Neural cell (in vitro differentiated cells): ENCODE data around the gene CFAP20DC. TPM values are rescaled to one million over a fixed set of nuclear protein-coding genes. Genes with fewer than 3 reads are reported as not detected.

Source experiments
- H2AFZ ChIP-seq: fragments of 200-600, 300-800 bp; sonication (generic), shearing (Covaris generic); 2 replicates; pipeline ENCODE4 v1.6.0; 2014; ENCODE audit warnings: low read depth, mild to moderate bottlenecking, antibody characterized with exemption, low read length, moderate library complexity
- H3F3A ChIP-seq: fragments of 200-600 bp; shearing (Covaris generic); 2 replicates; pipeline ENCODE4 v1.6.1; 2016; ENCODE audit warnings: mild to moderate bottlenecking, moderate library complexity, mixed read lengths, antibody characterized with exemption, low read length; ENCODE audit not compliant: insufficient read depth, poor library complexity, severe bottlenecking
- H3K27ac ChIP-seq: fragments of 200-600, 300-800 bp; sonication (generic), shearing (Covaris generic); 2 replicates; pipeline ENCODE4 v1.5.1; 2014; ENCODE audit warnings: mild to moderate bottlenecking, low read length, moderate library complexity
- H3K27me3 ChIP-seq: fragments of 300-800, 200-600 bp; sonication (generic), shearing (Covaris generic); 2 replicates; pipeline ENCODE4 v1.6.0; 2014; ENCODE audit warnings: mild to moderate bottlenecking, low read depth, low read length, moderate library complexity; ENCODE audit not compliant: insufficient read depth
- H3K36me3 ChIP-seq: fragments of 300-800, 200-600 bp; sonication (generic), shearing (Covaris generic); 2 replicates; pipeline ENCODE4 v1.5.1; 2014; ENCODE audit warnings: mild to moderate bottlenecking, antibody characterized with exemption, low read length, moderate library complexity; ENCODE audit not compliant: insufficient read depth
- H3K4me2 ChIP-seq: fragments of 300-800, 200-600 bp; sonication (generic), shearing (Covaris generic); 2 replicates; pipeline ENCODE4 v1.6.0; 2014; ENCODE audit warnings: mild to moderate bottlenecking, low read length
- H3K4me3 ChIP-seq: fragments of 300-800, 200-600 bp; sonication (generic), shearing (Covaris generic); 2 replicates; pipeline ENCODE4 v1.5.1; 2014; ENCODE audit warnings: mild to moderate bottlenecking, low read length, moderate library complexity
- H3K79me2 ChIP-seq: fragments of 200-600 bp; shearing (Covaris generic); replicated peaks from 2 replicates; pipeline ENCODE4 v1.6.0; 2014; ENCODE audit warnings: mild to moderate bottlenecking, low read length, moderate library complexity; ENCODE audit not compliant: insufficient read depth
- H3K9ac ChIP-seq: fragments of 300-800, 200-600 bp; sonication (generic), shearing (Covaris generic); 2 replicates; pipeline ENCODE4 v1.6.1; 2016; ENCODE audit warnings: mild to moderate bottlenecking, low read length, mixed read lengths
- H3K9me2 ChIP-seq: fragments of 200-600 bp; shearing (Covaris generic); 2 replicates; pipeline ENCODE4 v1.6.1; 2016; ENCODE audit warnings: mild to moderate bottlenecking, low read length, mixed read lengths; ENCODE audit not compliant: insufficient read depth
- H3K9me3 ChIP-seq: fragments of 200-600, 300-800 bp; sonication (generic), shearing (Covaris generic); 2 replicates; pipeline ENCODE4 v1.6.1; 2016; ENCODE audit warnings: mild to moderate bottlenecking, mixed run types, low read length, moderate library complexity, mixed read lengths
- H4K20me1 ChIP-seq: fragments of 200-600 bp; shearing (Covaris generic); 2 replicates; pipeline ENCODE4 v1.6.1; 2016; ENCODE audit warnings: mild to moderate bottlenecking, mixed run types; ENCODE audit not compliant: insufficient read depth
- CTCF ChIP-seq: fragments of 450-650 bp; IDR thresholded peaks from 2 replicates; pipeline ENCODE4 v1.5.1; 2014; ENCODE audit warnings: antibody characterized with exemption, mild to moderate bottlenecking, moderate library complexity; ENCODE audit not compliant: poor library complexity, severe bottlenecking
- EP300 ChIP-seq: fragments of 450-650 bp; conservative IDR thresholded peaks from 2 replicates; pipeline ENCODE4 v1.6.1; 2014; ENCODE audit warnings: antibody characterized with exemption, mild to moderate bottlenecking, moderate library complexity; ENCODE audit not compliant: poor library complexity, severe bottlenecking
- EZH2 ChIP-seq: fragments of 200-600, 300-800 bp; shearing (Covaris generic), sonication (generic); IDR thresholded peaks from 2 replicates; pipeline ENCODE4 v1.6.1; 2014; ENCODE audit warnings: antibody characterized with exemption, low read length, borderline replicate concordance, mild to moderate bottlenecking; ENCODE audit not compliant: insufficient read depth, poor library complexity, severe bottlenecking
- MXI1 ChIP-seq: fragments of 450-650 bp; conservative IDR thresholded peaks from 2 replicates; pipeline ENCODE4 v1.6.1; 2014; ENCODE audit warnings: antibody characterized with exemption, mild to moderate bottlenecking; ENCODE audit not compliant: poor library complexity, severe bottlenecking
- POLR2AphosphoS5 ChIP-seq: IDR thresholded peaks from 2 replicates; pipeline ENCODE4 v1.6.1; 2012
- RAD21 ChIP-seq: fragments of 450-650 bp; conservative IDR thresholded peaks from 2 replicates; pipeline ENCODE4 v1.6.1; 2014; ENCODE audit warnings: antibody characterized with exemption, mild to moderate bottlenecking, moderate library complexity
- REST ChIP-seq: IDR thresholded peaks from 2 replicates; pipeline ENCODE4 v1.6.1; 2012; ENCODE audit warnings: borderline replicate concordance
- SMC3 ChIP-seq: fragments of 450-650 bp; conservative IDR thresholded peaks from 2 replicates; pipeline ENCODE4 v1.6.1; 2014; ENCODE audit warnings: antibody characterized with exemption, mild to moderate bottlenecking, moderate library complexity; ENCODE audit not compliant: poor library complexity
- TAF1 ChIP-seq: IDR thresholded peaks from 2 replicates; pipeline ENCODE4 v1.6.1; 2012; ENCODE audit warnings: low read depth
- polyA plus RNA-seq: library from polyadenylated mRNA; depleted of rRNA; stranded (reverse); fragments of >200 nt; gene quantifications from 2 replicates; pipeline ENCODE4 v1.2.3, GENCODE V29; 2014

CFAP20DC gene
- polyA plus RNA-seq, 1 donor from 2014 or later: not detected

- Histone ChIP-seq H3K4me2 (no peak overlapping the region), H3K9me2 (no peaks in the 10 kb centered on the region), H4K20me1 (no peaks in the 10 kb centered on the region), H3F3A (no peaks in the 10 kb centered on the region), H3K27me3 (no peaks in the 10 kb centered on the region), H3K27ac (no peak overlapping the region), H2AFZ (no peak overlapping the region), H3K9me3 (no peaks in the 10 kb centered on the region), H3K79me2 (no peaks in the 10 kb centered on the region), H3K9ac (no peak overlapping the region), H3K4me3 (no peak overlapping the region), H3K36me3 (no peaks in the 10 kb centered on the region)
- TF ChIP-seq SMC3 (no peak), EP300 (no peak), RAD21 (no peak), EZH2 (no peak)
Observed at GRCh38 chr3:58948018-58948417, 101.8 kb downstream of the CFAP20DC start.

- H4K20me1 ChIP-seq: no peaks in the 10 kb centered on the region
- no peaks in the 10 kb centered on the region for H3K9me2 ChIP-seq
- H3F3A ChIP-seq: no peaks in the 10 kb centered on the region
- no peaks in the 10 kb centered on the region for H3K36me3 ChIP-seq
- no peak for TF ChIP-seq CTCF
- no peak for TF ChIP-seq EP300
- no peak for TF ChIP-seq MXI1
- H3K79me2 ChIP-seq: no peaks in the 10 kb centered on the region
- H2AFZ ChIP-seq: no peak overlapping the region
- no peak overlapping the region for H3K27ac ChIP-seq
- no peaks in the 10 kb centered on the region for H3K27me3 ChIP-seq
- no peak overlapping the region for H3K4me2 ChIP-seq
- H3K9ac ChIP-seq: no peak overlapping the region
- no peak overlapping the region for H3K4me3 ChIP-seq
- no peaks in the 10 kb centered on the region for H3K9me3 ChIP-seq
Observed at GRCh38 chr3:58946875-58947274, 103.0 kb downstream of the CFAP20DC start.

GRCh38 chr3:58938057-58938456 is 111.8 kb downstream of the CFAP20DC start:
- Histone ChIP-seq H3K36me3 (no peaks in the 10 kb centered on the region), H2AFZ (no peak overlapping the region), H4K20me1 (no peaks in the 10 kb centered on the region), H3K9ac (no peak overlapping the region), H3F3A (no peaks in the 10 kb centered on the region), H3K4me2 (no peak overlapping the region), H3K9me2 (no peaks in the 10 kb centered on the region), H3K4me3 (no peak overlapping the region), H3K9me3 (no peaks in the 10 kb centered on the region), H3K79me2 (no peaks in the 10 kb centered on the region), H3K27ac (no peak overlapping the region), H3K27me3 (no peaks in the 10 kb centered on the region)
- TF ChIP-seq TAF1 (no peak), MXI1 (no peak), EP300 (no peak), REST (no peak), EZH2 (no peak), SMC3 (no peak), RAD21 (no peak), POLR2AphosphoS5 (no peak), CTCF (no peak)
